Calu3 (cell line): ENCODE data around the gene ERAS. TPM values are rescaled to one million over a fixed set of nuclear protein-coding genes. Genes with fewer than 3 reads are reported as not detected.

Experiments used
- total RNA-seq: library from RNA; stranded (reverse); gene quantifications from 2 replicates; pipeline ENCODE4 v1.2.3, GENCODE V29; 2022

Gene ERAS
- total RNA-seq, 1 experiment from 2014 or later = 0.47 TPM

Other genes starting within 250 kb of the ERAS start
- gene WDR13, start 229.0 kb upstream of the ERAS start, total RNA-seq = 68.4 and 81.2 TPM in 2 replicates
- 1.1 TPM in 1 of 2 replicates, not detected in the other for gene WAS, start 142.7 kb upstream of the ERAS start, total RNA-seq
- gene SUV39H1, start 129.8 kb upstream of the ERAS start, total RNA-seq = 20.8 and 23.3 TPM in 2 replicates
- gene GLOD5, start 64.8 kb upstream of the ERAS start, total RNA-seq = not detected in 2 replicates
- not detected in 2 replicates for gene GATA1, start 39.9 kb upstream of the ERAS start, total RNA-seq
- gene HDAC6, start 24.4 kb upstream of the ERAS start, total RNA-seq = 68.1 and 78.7 TPM in 2 replicates
- gene PCSK1N, start 9.1 kb downstream of the ERAS start, total RNA-seq = 53.3 and 70.5 TPM in 2 replicates
- gene TIMM17B, start 71.3 kb downstream of the ERAS start, total RNA-seq = 86.1 and 96.8 TPM in 2 replicates
- 110 and 113 TPM in 2 replicates for gene PQBP1, start 71.4 kb downstream of the ERAS start, total RNA-seq
- gene SLC35A2, start 85.1 kb downstream of the ERAS start, total RNA-seq = 68.1 and 81.0 TPM in 2 replicates
- 12.8 and 13.9 TPM in 2 replicates for gene PIM2, start 92.5 kb downstream of the ERAS start, total RNA-seq
- gene OTUD5, start 131.1 kb downstream of the ERAS start, total RNA-seq = 67.8 and 73.0 TPM in 2 replicates
- 8.4 and 9.7 TPM in 2 replicates for gene KCND1, start 145.3 kb downstream of the ERAS start, total RNA-seq
- gene GRIPAP1, start 175.8 kb downstream of the ERAS start, total RNA-seq = 92.8 and 97.8 TPM in 2 replicates
- gene TFE3, start 216.8 kb downstream of the ERAS start, total RNA-seq = 32.2 and 35.1 TPM in 2 replicates
- gene CCDC120, start 232.5 kb downstream of the ERAS start, total RNA-seq = 30.8 and 39.0 TPM in 2 replicates
- gene PRAF2, start 247.5 kb downstream of the ERAS start, total RNA-seq = 11.5 and 16.1 TPM in 2 replicates